HG02943 (cell line): ENCODE results near the gene KLK12.

Experiments
- ATAC-seq: cut with Tn5 transposase; IDR thresholded peaks from one replicate; pipeline ENCODE4 v1.9.1; 2021; ENCODE audit warnings: mild to moderate bottlenecking, low read depth, moderate library complexity; ENCODE audit not compliant: unreplicated experiment

The KLK12 gene

GRCh38 chr19:51059715-51060114 is 24.9 kb upstream of the KLK12 start:
- ATAC-seq = no peak

DNA sequence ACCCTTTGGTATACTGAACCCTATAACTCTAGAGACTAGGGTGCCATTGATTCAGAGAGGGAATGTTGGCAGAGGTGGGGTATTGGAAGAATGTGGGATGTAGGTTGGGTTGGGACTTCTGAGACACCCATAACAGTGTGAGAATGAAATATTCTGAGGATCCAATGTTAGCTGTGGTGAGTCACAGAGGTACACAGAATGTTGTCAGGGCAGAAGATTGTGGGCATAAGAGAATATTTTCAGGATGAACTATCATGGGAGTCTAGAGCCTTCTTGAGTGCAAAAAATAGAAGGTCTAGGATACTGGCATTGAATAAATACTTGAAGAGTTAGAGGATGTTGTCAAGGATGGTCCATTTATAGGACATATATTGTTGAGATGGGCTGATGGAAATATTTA is 21.1 kb upstream of the KLK12 start:
- ATAC-seq = no peak

GRCh38 chr19:51047031-51047335 is 12.2 kb upstream of the KLK12 start:
- no peak for ATAC-seq

DNA sequence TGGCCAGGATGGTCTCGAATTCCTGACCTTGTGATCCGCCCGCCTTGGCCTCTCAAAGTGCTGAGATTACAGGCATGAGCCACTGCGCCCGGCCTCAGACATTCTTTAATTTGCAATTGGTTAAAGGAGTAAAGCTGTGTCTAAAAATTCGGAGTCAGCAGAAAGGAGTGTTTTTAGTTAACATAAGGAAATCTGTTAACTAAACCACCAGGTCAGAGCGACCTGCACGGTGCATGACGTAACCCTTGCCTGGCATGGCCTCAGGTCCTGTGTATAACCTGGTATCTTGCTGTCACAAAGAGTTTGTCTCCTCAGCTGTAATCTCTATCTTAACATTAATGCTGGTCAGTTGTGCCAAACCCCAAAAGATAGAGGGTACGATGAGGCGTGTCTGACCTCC is 9.5 kb upstream of the KLK12 start:
- ATAC-seq = no peak

DNA sequence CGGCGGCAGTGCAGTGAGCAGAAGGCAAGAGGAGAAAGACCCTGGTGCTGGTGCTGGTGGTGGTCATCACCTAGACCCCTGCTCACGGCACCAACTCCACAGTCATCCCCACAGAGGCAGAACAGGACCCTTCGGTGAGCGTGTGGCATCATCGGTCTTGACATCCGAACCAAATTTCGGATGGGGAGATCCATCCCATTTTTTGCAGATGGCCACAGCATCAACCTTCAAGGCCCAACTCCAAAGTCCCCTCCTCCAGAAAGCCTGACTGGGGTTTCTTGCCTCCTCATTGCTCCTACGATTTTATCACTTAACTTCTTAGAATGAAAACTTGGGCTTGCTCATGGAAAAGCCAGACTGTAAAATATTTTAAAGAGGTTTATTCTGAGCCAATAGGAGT is 8.7 kb upstream of the KLK12 start:
- no peak for ATAC-seq

DNA sequence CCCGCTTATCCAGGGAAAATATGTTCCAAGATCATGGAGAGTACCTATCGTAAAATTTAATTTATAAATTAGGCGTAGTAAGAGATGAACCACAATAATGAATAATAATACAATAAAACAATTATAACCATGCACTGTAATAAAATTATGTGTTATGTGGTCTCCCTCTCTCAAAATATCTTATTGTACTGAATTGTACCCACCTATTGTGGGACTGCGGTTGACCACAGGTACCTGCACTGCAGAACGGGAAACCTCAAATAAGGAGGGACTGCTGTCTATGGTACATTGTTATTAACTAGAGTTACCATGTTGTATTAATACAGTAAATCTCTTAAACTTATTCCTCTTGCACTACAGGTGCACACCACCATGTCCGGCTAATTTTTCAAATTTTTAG is 5.3 kb upstream of the KLK12 start:
- no peak for ATAC-seq

DNA sequence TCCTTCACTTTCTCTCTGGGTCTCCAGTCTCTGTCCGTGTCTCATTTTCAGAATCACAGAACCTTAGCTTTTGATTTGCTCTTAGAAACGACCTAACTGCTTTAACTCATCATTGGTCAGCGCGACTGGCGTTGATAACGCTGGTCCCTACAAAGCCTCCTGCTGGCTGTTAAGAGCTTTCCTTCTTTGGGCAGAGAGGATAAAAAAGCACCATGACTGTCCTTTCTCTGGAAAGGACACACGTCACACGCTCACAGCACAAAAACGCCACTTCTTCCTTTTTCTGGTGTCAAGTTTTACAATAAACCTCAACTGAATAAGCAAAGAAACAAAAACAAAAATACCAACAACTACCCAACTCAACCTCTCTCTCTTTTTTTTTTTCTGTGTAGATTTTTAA is 1.7 kb upstream of the KLK12 start:
- ATAC-seq = no peak

DNA sequence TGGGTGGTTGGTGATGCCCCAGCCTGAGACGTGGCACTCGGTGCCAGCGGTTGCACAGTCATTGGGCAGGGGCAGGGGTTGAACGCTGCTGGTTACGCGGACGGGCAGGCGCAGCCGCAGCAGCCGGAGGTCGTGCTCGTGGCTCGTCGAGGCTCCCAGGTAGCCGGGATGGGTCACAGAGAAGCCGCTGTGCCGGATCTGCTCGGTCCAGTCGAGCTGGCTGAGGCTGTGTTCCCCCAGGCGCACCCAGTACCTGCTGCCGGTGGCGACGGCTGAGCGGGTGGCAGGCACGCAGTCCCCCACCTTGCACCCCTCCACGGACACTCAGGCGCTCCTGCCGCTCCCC is 2.9 kb downstream of the KLK12 start:
- no peak for ATAC-seq

GRCh38 chr19:51031220-51031879 is 3.5 kb downstream of the KLK12 start:
- no peak for ATAC-seq

GRCh38 chr19:51030631-51031030 is 4.2 kb downstream of the KLK12 start:
- no peak for ATAC-seq

GRCh38 chr19:51029718-51030117 is 5.1 kb downstream of the KLK12 start:
- no peak for ATAC-seq

- no peak for ATAC-seq
Observed at GRCh38 chr19:51027873-51028272, 6.9 kb downstream of the KLK12 start.

- no peak for ATAC-seq
Observed at GRCh38 chr19:51027126-51027806, 7.5 kb downstream of the KLK12 start.

DNA sequence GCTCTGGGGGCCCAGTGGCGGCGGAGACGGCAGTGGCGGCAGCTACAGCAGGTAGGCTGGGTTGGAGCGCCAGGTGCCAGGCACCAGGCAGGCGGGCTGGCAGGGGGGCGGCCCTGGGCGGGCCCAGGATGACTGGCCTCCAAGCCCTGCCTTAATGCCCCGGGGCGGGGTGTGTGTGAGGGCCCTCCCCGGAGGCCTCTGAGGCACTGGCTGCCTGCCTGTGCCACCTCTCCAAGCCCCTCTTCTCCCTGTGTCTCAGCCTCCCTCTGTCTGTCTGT is 8.3 kb downstream of the KLK12 start, which contains the start of gene KLK11:
Gene KLK11, minus strand, starts transcription at position 63 of the 278 bp plus-strand sequence. CDS start 985 bp downstream, outside the sequence.
- no peak for ATAC-seq

- no peak for ATAC-seq
Observed at GRCh38 chr19:51025809-51026553, 8.8 kb downstream of the KLK12 start.

DNA sequence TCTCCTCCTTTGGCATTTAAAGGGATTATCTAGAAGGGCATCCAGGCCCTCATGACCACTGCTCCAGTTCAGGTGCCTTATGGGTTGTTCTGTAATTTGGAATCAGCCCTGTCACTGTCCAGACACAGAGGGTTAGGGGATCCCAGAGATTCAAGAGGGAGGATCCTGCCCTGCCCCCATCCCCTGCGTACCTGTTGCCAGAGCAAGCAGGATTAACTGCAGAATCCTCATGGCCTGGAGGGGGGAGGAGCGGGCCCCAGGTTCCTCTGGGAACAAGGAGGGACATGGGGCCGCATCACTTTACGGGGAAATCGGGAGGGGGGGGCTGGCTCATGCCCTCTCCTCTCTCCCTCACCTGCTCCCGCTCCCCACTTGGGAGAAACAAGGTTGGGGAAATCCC is 9.4 kb downstream of the KLK12 start:
- no peak for ATAC-seq

GRCh38 chr19:51024924-51025323 is 9.9 kb downstream of the KLK12 start:
- no peak for ATAC-seq

- ATAC-seq = no peak
Observed at GRCh38 chr19:51023946-51024345, 10.9 kb downstream of the KLK12 start.

DNA sequence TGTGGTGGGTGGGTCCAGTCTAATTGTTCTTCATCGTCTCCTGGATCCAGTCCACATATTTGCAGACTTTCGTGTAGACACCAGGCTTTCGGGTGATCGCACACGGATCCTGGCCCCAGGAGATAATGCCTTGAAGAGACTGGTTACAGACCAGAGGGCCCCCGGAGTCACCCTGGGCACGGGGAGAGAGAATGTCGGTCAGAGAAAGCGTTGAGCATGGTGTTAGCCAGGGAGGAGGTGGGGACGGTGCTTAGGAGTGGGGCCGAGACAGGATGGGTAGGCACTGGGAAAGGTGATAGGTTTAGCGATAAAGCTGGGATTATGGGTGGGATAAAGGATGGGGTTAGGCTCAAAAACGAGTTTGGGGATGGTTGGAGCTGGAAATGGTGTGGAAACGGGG is 12.3 kb downstream of the KLK12 start:
- ATAC-seq = no peak

DNA sequence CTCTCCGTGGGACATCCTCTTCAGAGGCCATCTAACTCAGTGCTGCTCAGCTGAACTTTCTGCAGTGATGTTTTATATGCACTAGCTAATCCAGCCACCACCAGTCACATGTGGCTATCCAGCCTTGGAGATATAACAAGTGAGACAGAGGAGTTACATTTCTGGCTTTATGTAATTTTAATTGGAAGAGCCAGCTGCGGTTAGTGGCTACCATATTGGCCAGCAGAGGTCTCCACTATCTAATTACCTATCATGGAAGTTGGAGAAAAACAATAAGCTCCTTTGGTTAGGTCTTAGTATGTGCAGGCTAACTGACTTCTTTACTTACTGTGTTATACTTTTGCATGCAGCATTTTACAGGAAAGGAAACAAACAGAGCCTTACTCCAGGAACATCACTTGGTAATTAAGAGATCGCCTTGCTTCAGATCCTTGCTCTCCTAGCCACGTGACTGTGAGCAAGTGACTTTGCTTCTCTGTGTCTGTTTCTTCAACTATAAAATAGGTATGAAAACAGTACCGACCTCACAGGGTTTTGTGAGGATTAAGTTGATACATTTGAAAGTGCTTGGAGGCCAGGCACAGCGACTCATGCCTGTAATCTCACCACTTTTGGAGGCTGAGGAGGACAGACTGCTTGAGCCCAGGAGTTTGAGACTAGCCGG is 13.7 kb downstream of the KLK12 start:
- ATAC-seq = no peak

GRCh38 chr19:51019544-51019925 is 15.3 kb downstream of the KLK12 start, which contains the start of gene KLK10:
Gene KLK10 (minus strand): TSS chr19:51019709. CDS start chr19:51019130, 579 bp downstream.
- no peak for ATAC-seq
